HG02678 (cell line): ENCODE data around the gene GOLGA6L7.
"Not testable (repeated sequence)": the region's sequence is repeated elsewhere in the genome, so short reads cannot be mapped to it uniquely, and the experiment has no call there.

Experiments used
- ATAC-seq: cut with Tn5 transposase; IDR thresholded peaks from one replicate; pipeline ENCODE4 v1.9.1; 2021; ENCODE audit warnings: mild to moderate bottlenecking, moderate library complexity; ENCODE audit not compliant: unreplicated experiment

The GOLGA6L7 gene

GRCh38 chr15:28885128-28885629, 36.7 kb upstream of the GOLGA6L7 start:
- ATAC-seq = no peak

DNA sequence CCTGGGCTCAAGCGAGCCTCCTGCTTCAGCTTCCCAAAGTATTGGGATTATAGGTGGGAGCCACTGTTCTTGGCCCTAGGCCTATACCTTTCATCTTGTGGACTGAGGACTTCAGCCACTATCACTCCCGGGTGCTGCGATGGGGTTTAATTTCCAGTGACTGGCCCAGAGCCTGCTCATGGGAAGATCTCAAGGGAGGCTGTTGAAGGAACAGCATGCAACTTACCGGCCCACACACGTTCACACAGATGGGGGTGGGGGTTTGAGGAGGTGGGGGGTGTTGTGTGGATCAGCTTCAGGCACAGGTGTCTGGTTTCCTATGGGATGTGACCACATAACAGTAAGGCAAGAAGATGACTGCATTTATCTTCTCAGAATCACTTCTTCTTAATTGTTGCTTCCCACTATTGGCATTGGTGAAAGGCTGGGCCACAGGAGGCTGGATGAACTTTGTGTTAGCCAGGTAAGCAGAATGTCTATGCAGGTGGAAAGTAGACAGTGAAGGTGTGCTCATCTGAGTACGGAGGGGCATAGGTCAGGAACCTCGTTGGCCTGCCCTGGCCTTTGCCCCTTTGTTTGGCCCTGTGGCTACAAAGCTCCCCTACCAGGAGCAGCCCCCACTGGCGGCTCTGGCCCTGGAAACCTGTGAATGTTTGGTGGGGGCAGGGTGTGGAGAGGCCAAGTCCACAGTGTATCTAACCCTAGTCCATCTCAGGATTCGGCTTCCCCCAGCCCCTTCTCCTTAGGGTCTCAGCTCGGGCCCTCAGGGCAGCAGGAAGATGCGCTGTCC, 35.9 kb upstream of the GOLGA6L7 start:
- ATAC-seq = no peak

DNA sequence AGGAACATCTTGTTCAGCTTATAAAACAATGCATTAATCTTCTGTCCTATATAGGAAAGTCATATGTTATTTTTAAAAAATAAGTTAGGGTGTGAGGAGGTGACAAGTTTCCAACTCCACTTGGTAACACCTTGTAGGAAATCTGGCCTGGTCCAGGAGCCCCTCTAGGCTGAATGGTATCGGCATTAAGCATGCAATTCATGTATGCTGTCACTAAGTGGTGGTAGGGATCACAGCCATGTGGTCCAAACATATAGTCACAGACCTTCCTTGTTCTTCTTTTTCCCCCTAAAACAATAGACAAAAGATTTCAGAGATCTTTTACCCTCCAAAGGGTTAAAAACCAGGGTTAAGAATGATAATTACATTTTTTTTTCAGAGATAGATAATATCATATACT, 33.2 kb upstream of the GOLGA6L7 start:
- ATAC-seq = no peak

DNA sequence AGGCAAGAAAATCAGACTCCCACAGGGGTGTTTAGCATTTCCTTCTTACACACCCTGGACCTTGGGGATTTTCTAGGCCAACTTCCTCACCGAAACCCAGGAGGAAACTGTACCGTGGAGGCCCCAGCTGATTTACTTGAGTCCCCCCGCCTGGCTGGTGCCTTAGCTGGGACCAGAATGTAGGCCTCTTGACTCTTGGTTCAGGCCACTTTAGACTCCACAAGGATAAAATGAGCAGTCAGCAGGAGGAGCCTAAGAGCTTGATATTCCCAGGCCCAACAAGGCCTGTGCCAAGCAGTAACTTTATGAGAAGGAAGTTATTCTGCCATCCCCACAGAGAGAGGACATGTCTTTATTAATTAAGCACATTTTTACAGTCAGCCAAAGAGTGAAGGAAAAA, 32.7 kb upstream of the GOLGA6L7 start:
- ATAC-seq = no peak

DNA sequence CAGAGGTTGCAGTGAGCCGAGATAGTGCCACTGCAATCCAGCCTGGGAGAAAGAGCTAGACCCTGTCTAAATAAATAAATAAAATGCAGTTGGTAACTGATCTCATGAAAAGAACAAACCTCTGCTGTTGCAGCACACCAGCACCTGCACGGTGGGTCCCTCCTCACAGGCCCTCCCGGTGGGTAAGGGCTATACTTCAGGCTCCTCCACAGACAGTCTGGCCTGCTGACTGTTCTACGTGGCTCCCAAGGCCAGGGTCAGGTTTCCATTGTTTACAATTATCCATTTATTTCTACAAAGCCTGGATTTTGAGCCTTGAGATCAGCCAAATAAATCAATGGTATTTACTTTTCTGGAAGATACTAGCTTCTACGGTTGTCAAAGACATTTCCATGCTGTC, 32.2 kb upstream of the GOLGA6L7 start:
- ATAC-seq = no peak

DNA sequence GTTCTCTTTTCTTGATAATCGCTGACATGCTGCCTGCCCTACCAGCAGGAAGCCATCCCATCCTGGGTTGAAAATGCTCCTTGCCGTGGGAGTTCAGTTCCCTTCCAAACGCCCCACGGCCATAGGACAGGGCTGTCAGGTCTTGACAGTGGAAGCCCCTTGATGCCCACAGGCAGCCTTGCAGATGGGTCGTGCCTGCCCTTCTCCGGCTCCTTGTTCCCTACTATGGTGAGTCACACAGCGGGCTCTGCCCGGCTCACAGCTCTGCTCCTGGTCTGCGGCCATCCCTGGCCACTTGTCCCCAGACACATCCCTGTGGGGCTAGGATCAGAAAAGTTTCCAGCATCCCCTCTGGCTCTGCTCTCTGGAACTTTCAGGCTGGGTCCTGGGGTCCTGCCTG, 31.1 kb upstream of the GOLGA6L7 start:
- no peak for ATAC-seq

- no peak for ATAC-seq
These were observed 29.8 kb upstream of the GOLGA6L7 start for GRCh38 chr15:28878209-28878608.

DNA sequence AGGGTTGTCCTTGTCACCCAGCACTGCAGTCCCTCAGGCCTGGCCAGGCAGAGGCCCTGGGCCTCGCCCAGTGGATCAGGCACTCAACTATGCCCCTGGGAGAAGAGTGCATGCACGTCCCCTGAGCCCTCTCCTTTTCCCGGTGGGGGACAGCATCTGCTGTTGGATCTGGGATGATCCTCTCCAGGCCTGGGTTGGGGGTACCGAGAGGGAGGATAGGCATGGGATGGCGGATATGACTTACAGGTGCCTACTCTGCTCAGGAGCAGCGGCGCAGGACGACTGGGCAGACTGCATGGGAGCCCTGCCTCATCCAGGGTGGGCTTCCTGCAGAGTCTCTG, 28.4 kb upstream of the GOLGA6L7 start:
- no peak for ATAC-seq

- ATAC-seq = no peak
These were observed 27.8 kb upstream of the GOLGA6L7 start for GRCh38 chr15:28876131-28876844.

DNA sequence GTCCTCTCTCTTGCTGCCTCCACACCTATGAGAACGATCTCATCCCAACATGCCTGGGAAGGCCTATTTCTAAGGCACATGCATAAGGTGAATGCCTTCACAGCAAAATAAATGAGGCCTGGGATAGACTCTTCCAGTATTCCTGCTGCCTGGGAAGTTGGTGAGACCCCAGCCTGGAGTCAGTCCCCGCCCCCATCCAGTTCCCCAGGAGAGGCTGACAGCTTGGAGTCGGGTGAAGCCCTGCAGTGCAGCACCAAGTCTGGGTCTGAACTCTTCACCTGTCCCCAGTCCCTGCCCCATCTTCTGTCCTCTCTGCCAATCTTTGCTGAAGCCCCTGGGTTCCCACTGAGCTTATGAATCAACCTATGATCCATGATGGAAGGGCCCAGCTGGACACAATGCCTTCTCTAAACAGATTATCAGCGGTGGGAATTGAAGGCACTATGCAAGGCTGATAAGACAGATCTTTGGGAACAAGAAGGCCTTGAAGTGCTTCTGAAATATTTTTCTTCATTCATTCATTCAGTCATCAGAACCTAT, 27.1 kb upstream of the GOLGA6L7 start:
- ATAC-seq = no peak

- ATAC-seq = no peak
These were observed 25.2 kb upstream of the GOLGA6L7 start for GRCh38 chr15:28873585-28874190.

DNA sequence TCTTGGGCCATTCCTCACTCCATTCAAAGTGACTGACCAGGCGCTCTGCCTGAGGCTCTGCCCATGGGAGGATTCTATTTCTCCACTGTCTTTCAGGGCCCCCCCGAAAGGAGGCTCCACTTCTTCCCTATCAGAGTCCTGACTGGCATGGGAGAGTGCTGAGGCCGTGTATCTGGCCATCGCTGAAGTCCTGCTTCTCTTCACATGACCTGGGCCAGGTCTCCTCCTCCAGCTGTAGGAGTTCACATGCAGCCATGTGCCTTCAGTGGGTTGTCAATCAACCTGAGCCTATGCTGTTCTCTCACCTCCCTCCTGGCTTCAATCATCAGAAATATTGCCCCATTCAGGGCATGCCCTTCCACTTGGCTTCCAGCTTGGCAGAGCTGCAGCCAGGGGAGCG, 24.6 kb upstream of the GOLGA6L7 start:
- ATAC-seq = no peak

DNA sequence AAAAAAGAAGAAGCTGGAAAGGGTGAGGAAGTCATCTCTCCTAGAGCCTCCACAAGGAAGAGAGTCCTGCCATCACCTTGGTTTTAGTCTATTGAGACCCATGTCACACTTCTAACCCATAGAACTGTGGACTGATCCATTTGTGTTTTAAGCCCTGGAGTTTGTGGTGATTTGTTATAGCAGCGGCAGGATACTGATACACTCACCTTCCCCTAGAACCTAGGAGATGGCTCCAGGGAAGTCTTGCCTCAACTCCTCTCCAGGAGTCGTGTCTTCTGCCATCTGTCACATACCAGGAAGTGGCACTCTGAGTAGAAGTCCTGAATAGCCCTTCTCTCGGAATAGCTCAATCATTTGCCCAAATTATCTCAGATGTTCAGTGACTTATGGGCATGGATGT, 22.7 kb upstream of the GOLGA6L7 start:
- ATAC-seq = no peak

- ATAC-seq = no peak
These were observed 20.4 kb upstream of the GOLGA6L7 start for GRCh38 chr15:28868744-28869345.

DNA sequence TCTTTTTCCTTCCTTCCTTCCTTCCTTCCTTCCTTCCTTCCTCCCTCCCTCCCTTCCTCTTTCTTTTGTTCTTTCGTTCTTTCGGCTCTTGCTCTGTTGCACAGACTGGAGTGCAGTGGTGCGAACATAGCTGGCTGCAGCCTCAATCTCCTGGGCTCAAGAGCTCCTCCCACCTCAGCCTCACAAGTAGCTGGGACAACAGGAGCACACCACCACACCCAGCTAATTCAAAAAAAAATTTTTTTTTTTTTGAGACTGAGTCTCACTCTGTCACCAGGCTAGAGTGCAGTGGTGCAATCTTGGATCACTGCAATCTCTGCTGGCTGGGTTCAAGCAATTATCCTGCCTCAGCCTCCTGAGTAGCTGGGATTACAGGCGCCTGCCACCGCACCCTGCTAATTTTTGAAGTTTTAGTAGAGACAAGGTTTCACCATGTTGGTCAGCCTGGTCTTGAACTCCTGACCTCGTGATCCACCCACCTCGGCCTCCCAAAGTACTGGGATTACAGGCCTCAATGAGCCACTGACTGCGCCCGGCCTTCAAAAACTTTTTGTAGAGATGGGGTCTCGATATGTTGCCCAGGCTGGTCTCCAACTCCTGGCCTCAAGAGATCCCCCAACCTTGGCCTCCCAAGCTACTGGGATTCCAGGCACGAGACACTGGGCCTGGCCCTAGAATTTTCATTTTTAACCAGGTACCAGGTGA, 13.3 kb upstream of the GOLGA6L7 start:
- not testable (repeated sequence) for ATAC-seq

- ATAC-seq = no peak
These were observed 12.6 kb upstream of the GOLGA6L7 start for GRCh38 chr15:28861031-28861534.

DNA sequence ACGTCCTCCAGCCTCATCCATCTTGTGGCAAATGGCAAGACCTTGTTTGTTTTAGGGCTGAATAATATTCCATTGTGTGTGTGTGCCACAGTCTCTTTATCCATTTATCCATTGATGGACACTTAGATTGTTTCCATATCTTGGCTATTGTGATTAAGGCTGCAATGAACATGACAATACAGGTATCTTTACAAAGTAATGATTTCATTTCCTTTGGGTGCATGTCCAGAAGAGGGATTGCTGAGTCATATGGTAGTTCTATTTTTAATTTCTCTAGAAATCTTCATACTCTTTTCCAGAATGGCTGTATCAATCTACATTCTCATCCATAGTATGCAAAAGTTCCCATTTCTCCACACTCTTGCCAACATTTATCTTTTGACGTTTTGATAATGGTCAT, 6.1 kb upstream of the GOLGA6L7 start:
- not testable (repeated sequence) for ATAC-seq

DNA sequence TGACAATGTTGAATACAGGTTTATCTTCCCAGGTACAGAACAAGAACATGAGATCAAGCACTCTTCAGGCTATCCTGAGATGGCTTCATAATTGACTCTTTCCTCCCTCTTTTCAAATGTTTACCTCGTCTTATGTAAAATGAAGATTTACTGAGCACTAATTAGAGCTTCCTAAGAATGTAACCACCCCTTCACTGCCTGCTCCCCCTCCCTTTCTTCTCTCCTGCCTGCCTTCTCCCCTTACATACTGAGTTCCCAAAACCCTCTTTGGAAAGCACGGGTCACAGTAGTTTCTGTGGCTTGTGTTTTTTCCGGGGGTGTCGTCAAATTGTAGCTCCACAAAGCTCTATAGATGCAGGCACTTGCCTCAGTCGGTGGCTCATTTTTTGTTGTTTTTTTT, 5.2 kb upstream of the GOLGA6L7 start:
- not testable (repeated sequence) for ATAC-seq

DNA sequence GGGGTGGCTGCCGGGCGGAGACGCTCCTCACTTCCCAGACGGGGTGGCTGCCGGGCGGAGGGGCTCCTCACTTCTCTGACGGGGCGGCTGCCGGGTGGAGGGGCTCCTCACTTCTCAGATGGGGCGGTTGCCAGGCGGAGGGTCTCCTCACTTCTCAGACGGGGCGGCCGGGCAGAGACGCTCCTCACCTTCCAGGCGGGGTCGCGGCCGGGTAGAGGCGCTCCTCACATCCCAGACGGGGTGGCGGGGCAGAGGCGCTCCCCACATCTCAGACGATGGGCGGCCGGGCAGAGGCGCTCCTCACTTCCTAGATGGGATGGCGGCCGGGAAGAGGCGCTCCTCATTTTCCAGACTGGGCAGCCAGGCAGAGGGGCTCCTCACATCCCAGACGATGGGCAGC, 1.3 kb upstream of the GOLGA6L7 start:
- not testable (repeated sequence) for ATAC-seq

DNA sequence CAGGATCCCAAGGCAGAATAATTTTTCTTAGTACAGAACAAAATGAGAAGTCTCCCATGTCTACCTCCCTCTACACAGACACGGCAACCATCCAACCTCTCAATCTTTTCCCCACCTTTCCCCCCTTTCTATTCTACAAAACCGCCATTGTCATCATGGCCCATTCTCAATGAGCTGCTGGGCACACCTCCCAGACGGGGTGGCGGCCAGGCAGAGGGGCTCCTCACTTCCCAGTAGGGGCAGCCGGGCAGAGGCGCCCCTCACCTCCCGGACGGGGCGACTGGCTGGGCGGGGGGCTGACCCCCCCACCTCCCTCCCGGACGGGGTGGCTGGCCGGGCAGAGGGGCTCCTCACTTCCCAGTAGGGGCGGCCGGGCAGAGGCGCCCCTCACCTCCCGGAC, 827 bp upstream of the GOLGA6L7 start:
- not testable (repeated sequence) for ATAC-seq
